Measurements from ENCODE around the gene TRMU. TPM values are rescaled to one million over a fixed set of nuclear protein-coding genes. Genes with fewer than 3 reads are reported as not detected.

The TRMU gene
- total RNA-seq, 1 donor from 2014 or later = 70.6 TPM

DNA sequence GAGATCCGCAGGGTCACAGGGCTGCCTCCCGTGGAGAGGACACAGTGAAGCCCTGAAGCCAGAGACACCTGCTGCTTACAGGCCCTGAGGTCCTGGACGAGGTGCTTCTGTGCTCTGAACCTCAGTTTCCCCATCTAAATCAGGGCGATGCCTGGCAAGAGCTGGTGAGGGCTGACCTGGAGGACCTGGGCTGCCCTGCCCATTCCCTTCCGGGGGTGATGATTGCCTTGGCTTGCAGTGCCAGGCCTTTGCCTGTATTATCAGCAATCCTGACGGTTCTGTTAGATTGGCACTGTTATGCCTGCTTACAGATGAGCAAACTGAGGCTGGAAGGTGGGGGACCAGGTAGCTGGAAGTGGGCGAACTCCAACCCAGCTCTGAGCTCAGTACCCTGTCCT lies 46.7 kb upstream of the TRMU start:
- Mint-ChIP-seq H3K27me3 (ENCODE audit: low read depth) (no peaks in the 10 kb centered on the region), H3K9me3 (no peaks in the 10 kb centered on the region), H3K4me1 (no peaks in the 10 kb centered on the region), H3K36me3 (peaks cover 33% of the 10 kb centered on the region), H3K4me3 (no peak overlapping the region), H3K27ac (no peak overlapping the region)
- no peak for DNase-seq (ENCODE audit: low spot score in 2 of 2, unreplicated experiment in 2 of 2)
- TF ChIP-seq, protein P1, sequence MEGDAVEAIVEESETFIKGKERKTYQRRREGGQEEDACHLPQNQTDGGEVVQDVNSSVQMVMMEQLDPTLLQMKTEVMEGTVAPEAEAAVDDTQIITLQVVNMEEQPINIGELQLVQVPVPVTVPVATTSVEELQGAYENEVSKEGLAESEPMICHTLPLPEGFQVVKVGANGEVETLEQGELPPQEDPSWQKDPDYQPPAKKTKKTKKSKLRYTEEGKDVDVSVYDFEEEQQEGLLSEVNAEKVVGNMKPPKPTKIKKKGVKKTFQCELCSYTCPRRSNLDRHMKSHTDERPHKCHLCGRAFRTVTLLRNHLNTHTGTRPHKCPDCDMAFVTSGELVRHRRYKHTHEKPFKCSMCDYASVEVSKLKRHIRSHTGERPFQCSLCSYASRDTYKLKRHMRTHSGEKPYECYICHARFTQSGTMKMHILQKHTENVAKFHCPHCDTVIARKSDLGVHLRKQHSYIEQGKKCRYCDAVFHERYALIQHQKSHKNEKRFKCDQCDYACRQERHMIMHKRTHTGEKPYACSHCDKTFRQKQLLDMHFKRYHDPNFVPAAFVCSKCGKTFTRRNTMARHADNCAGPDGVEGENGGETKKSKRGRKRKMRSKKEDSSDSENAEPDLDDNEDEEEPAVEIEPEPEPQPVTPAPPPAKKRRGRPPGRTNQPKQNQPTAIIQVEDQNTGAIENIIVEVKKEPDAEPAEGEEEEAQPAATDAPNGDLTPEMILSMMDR (IDR thresholded peaks at IDR 0.05; ENCODE audit: unreplicated experiment) = no peak

GRCh38 chr22:46289244-46289891 lies 46.1 kb upstream of the TRMU start:
- Mint-ChIP-seq H3K36me3 (peaks cover 28% of the 10 kb centered on the region), H3K27me3 (ENCODE audit: low read depth) (no peaks in the 10 kb centered on the region), H3K4me1 (no peaks in the 10 kb centered on the region), H3K4me3 (no peak overlapping the region), H3K9me3 (no peaks in the 10 kb centered on the region), H3K27ac (no peak overlapping the region)
- DNase-seq (ENCODE audit: low spot score in 2 of 2, unreplicated experiment in 2 of 2) = no peak
- TF ChIP-seq, protein P1 (IDR thresholded peaks at IDR 0.05; ENCODE audit: unreplicated experiment) = no peak

- Mint-ChIP-seq H3K4me1 (peaks cover 3% of the 10 kb centered on the region), H3K9me3 (no peaks in the 10 kb centered on the region), H3K27ac (no peak overlapping the region)
Measured at GRCh38 chr22:46290121-46290842, 45.2 kb upstream of the TRMU start.

GRCh38 chr22:46290843-46291785 lies 44.4 kb upstream of the TRMU start:
- Mint-ChIP-seq H3K4me3 (no peak overlapping the region), H3K4me1 (peaks cover 7% of the 10 kb centered on the region), H3K36me3 (peaks cover 18% of the 10 kb centered on the region), H3K9me3 (no peaks in the 10 kb centered on the region), H3K27ac (no peak overlapping the region), H3K27me3 (ENCODE audit: low read depth) (no peaks in the 10 kb centered on the region)
- no peak for DNase-seq (ENCODE audit: low spot score in 2 of 2, unreplicated experiment in 2 of 2)
- TF ChIP-seq, protein P1 (IDR thresholded peaks at IDR 0.05; ENCODE audit: unreplicated experiment) = no peak

More at GRCh38 chr22:46290121-46290842, 45.2 kb upstream of the TRMU start:
- H3K4me3 Mint-ChIP-seq = no peak overlapping the region
- peaks cover 24% of the 10 kb centered on the region for H3K36me3 Mint-ChIP-seq
- no peak for DNase-seq (ENCODE audit: low spot score in 2 of 2, unreplicated experiment in 2 of 2)
- TF ChIP-seq, protein P1 (IDR thresholded peaks at IDR 0.05; ENCODE audit: unreplicated experiment) = no peak
- no peaks in the 10 kb centered on the region for H3K27me3 Mint-ChIP-seq (ENCODE audit: low read depth)

DNA sequence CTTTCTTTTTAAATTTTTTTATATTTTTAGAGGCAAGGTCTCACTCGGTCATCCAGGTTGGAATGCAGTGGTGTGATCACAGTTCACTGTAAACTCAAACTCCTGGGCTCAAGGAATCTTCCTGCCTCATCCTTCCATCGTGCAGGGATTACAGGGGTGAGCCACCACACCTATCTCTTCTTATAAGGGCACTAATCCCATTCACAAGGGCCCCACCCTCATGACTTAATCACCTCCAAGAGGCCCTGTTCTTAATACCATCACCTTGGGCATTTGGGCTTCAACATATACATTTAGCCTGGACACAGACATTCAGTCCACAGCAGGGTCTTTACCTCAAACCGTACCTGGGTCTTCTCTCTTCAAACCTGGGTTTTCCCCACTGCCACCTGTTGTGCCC lies 43.3 kb upstream of the TRMU start:
- Mint-ChIP-seq H3K27me3 (ENCODE audit: low read depth) (no peaks in the 10 kb centered on the region), H3K4me3 (no peak overlapping the region), H3K9me3 (no peaks in the 10 kb centered on the region), H3K4me1 (peaks cover 13% of the 10 kb centered on the region), H3K27ac (no peak overlapping the region), H3K36me3 (peaks cover 18% of the 10 kb centered on the region)
- no peak for DNase-seq (ENCODE audit: low spot score in 2 of 2, unreplicated experiment in 2 of 2)
- TF ChIP-seq, protein P1 (IDR thresholded peaks at IDR 0.05; ENCODE audit: unreplicated experiment) = no peak

All from mesothelial cell of epicardium (in vitro differentiated cells).